Gastroesophageal sphincter (tissue), 3 donors: ENCODE measurements around the gene MAGEC1.
"Not testable (repeated sequence)": the region's sequence is repeated elsewhere in the genome, so short reads cannot be mapped to it uniquely, and the experiment has no call there.

ENCODE experiments used
- EP300 ChIP-seq: sonication (generic); formaldehyde crosslinking; IDR thresholded peaks from one replicate; pipeline ENCODE4 v1.6.1; 2017; ENCODE audit warnings: antibody characterized with exemption, mild to moderate bottlenecking
- POLR2A ChIP-seq, 2 donors: fragments of 450-650 bp; IDR thresholded peaks; one replicate each; pipeline ENCODE4 v1.6.1; 2017; ENCODE audit warnings: antibody characterized with exemption in 2 of 2, mild to moderate bottlenecking in 2 of 2, moderate library complexity in 1 of 2
- TF ChIP-seq, protein P1 (sequence below), 4 experiments: fragments of 200-600 bp in 2 of 4; fragments of 450-650 bp in 2 of 4; sonication (generic) in 1 of 4; IDR thresholded peaks; one replicate each; pipeline ENCODE4 v1.5.1; 2017 to 2019; ENCODE audit warnings: antibody characterized with exemption in 4 of 4, mild to moderate bottlenecking in 2 of 4, moderate library complexity in 2 of 4

DNA sequence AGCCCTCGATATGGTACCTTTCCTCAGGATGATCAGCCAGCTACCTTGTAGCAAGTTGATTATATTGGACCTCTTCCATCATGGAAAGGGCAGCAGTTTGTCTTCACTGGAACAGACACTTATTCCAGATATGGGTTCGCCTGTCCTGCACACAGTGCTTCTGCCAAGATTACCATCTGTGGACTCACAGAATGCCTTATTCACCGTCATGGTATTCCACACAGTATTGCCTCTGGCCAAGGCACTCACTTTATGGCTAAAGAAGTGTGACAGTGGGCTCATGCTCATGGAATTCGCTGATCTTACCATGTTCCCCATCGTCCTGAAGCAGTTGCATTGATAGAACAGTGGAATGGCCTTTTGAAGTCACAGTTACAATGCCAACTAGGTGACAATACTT, 14.9 kb upstream of the MAGEC1 start:
- TF ChIP-seq, protein P1, sequence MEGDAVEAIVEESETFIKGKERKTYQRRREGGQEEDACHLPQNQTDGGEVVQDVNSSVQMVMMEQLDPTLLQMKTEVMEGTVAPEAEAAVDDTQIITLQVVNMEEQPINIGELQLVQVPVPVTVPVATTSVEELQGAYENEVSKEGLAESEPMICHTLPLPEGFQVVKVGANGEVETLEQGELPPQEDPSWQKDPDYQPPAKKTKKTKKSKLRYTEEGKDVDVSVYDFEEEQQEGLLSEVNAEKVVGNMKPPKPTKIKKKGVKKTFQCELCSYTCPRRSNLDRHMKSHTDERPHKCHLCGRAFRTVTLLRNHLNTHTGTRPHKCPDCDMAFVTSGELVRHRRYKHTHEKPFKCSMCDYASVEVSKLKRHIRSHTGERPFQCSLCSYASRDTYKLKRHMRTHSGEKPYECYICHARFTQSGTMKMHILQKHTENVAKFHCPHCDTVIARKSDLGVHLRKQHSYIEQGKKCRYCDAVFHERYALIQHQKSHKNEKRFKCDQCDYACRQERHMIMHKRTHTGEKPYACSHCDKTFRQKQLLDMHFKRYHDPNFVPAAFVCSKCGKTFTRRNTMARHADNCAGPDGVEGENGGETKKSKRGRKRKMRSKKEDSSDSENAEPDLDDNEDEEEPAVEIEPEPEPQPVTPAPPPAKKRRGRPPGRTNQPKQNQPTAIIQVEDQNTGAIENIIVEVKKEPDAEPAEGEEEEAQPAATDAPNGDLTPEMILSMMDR (IDR thresholded peaks at IDR 0.05), result not testable (repeated sequence)
- TF ChIP-seq POLR2A (IDR thresholded peaks at IDR 0.05); EP300: not testable (repeated sequence)
